Uterus (tissue), 4 donors: ENCODE results near the gene EFNB1. TPM values are rescaled to one million over a fixed set of nuclear protein-coding genes. Genes with fewer than 3 reads are reported as not detected.

Experiments
- DNase-seq, 2 donors: peaks; one replicate each; pipeline ENCODE4 v3.0.0-alpha.2; 2019 to 2020
- H3K27ac ChIP-seq, 2 donors: fragments of 200-600 bp; sonication (generic); 1 replicate in 1 of 2; 2 replicates in 1 of 2; pipeline ENCODE4 v1.5.1; 2016 to 2018
- H3K27me3 ChIP-seq, 2 donors: fragments of 200-600 bp; sonication (generic); one replicate each; pipeline ENCODE4 v1.5.1; 2018 to 2019; ENCODE audit warnings: control low read depth in 1 of 2
- H3K36me3 ChIP-seq, 2 donors: fragments of 200-600 bp; sonication (generic); one replicate each; pipeline ENCODE4 v1.5.1; 2019; ENCODE audit warnings: control low read depth in 1 of 2
- H3K4me1 ChIP-seq, 2 donors: fragments of 200-600 bp; sonication (generic); one replicate each; pipeline ENCODE4 v1.5.1; 2018 to 2019; ENCODE audit warnings: control low read depth in 1 of 2
- H3K4me3 ChIP-seq, 2 donors: fragments of 200-600 bp; sonication (generic); 1 replicate in 1 of 2; 2 replicates in 1 of 2; pipeline ENCODE4 v1.5.1; 2018 to 2019; ENCODE audit warnings: mild to moderate bottlenecking in 1 of 2
- H3K9me3 ChIP-seq, 2 donors: fragments of 200-600 bp; sonication (generic); one replicate each; pipeline ENCODE4 v1.5.1; 2019; ENCODE audit warnings: control low read depth in 1 of 2
- CTCF ChIP-seq, 4 experiments: fragments of 200-600 bp in 2 of 4; fragments of 450-650 bp in 2 of 4; sonication (generic) in 2 of 4; IDR thresholded peaks; one replicate each; pipeline ENCODE4 v1.5.1; 2016 to 2019; ENCODE audit warnings: antibody characterized with exemption in 4 of 4, mild to moderate bottlenecking in 2 of 4, moderate library complexity in 1 of 4
- POLR2A ChIP-seq, 2 donors: fragments of 450-650 bp; IDR thresholded peaks; one replicate each; pipeline ENCODE4 v1.6.1; 2016; ENCODE audit warnings: antibody characterized with exemption in 2 of 2, mild to moderate bottlenecking in 1 of 2, moderate library complexity in 1 of 2
- intact Hi-C: fragments of 100-400 bp; cut with DNase I; formaldehyde crosslinking; loops from one replicate; pipeline ENCODE4 v1.15.1; 2023; ENCODE audit warnings: low total_unique reads
- total RNA-seq, 4 donors: library from RNA; depleted of rRNA in 3 of 4; stranded (reverse); fragments of >200 nt in 3 of 4; gene quantifications; one replicate each; pipeline versions ENCODE4 v1.1.0 to v1.2.4, GENCODE V29; 2014 to 2023
- donor health status: DM: yes; HTN: yes; CAD: no.

The EFNB1 gene
- total RNA-seq, 4 donors from 2014 or later, result 8.8 to 59.1 (median 28.7) TPM

GRCh38 chrX:68823413-68824151 lies 5.2 kb upstream of the EFNB1 start:
- DNase-seq, result no peak
- intact Hi-C loops, result loop anchor here (10.0 kb wide), 1 partner anchor 401 kb away; no protein-coding TSS in a partner anchor
- no peaks in the 10 kb centered on the region for H3K9me3 ChIP-seq
- no peaks in the 10 kb centered on the region for H3K36me3 ChIP-seq
- H3K27ac ChIP-seq, result no peak overlapping the region
- no peaks in the 10 kb centered on the region for H3K4me1 ChIP-seq
- peaks cover 0 to 5% of the 10 kb centered on the region in 2 donors for H3K27me3 ChIP-seq
- no peak for TF ChIP-seq POLR2A (IDR thresholded peaks at IDR 0.05)
- no peak for TF ChIP-seq CTCF (IDR thresholded peaks at IDR 0.05)
- H3K4me3 ChIP-seq, result no peak overlapping the region

- H3K4me1 ChIP-seq, result no peaks in the 10 kb centered on the region
- intact Hi-C loops, result loop anchor here (10.0 kb wide), 1 partner anchor 401 kb away; no protein-coding TSS in a partner anchor
- H3K9me3 ChIP-seq, result no peaks in the 10 kb centered on the region
- H3K36me3 ChIP-seq, result no peaks in the 10 kb centered on the region
- TF ChIP-seq CTCF (IDR thresholded peaks at IDR 0.05) (no peak), POLR2A (IDR thresholded peaks at IDR 0.05) (no peak)
- H3K4me3 ChIP-seq, result no peak overlapping the region
- peaks cover 0 to 5% of the 10 kb centered on the region in 2 donors for H3K27me3 ChIP-seq
- no peak overlapping the region for H3K27ac ChIP-seq
- no peak for DNase-seq
Measured at GRCh38 chrX:68824152-68824433, 4.7 kb upstream of the EFNB1 start.

GRCh38 chrX:68824565-68825125 lies 4.2 kb upstream of the EFNB1 start:
- H3K9me3 ChIP-seq, result no peaks in the 10 kb centered on the region
- no peaks in the 10 kb centered on the region for H3K36me3 ChIP-seq
- DNase-seq, result no peak
- TF ChIP-seq CTCF (IDR thresholded peaks at IDR 0.05) (no peak), POLR2A (IDR thresholded peaks at IDR 0.05) (no peak)
- H3K27me3 ChIP-seq, result peaks cover 0 to 5% of the 10 kb centered on the region in 2 donors
- H3K27ac ChIP-seq, result no peak overlapping the region
- H3K4me3 ChIP-seq, result no peak overlapping the region
- intact Hi-C loops, result loop anchor here (5.0 to 10.0 kb wide), 2 partner anchors 400 to 463 kb away; no protein-coding TSS in a partner anchor
- no peaks in the 10 kb centered on the region for H3K4me1 ChIP-seq

- Histone ChIP-seq H3K36me3 (no peaks in the 10 kb centered on the region), H3K4me1 (no peaks in the 10 kb centered on the region), H3K27ac (no peak overlapping the region), H3K4me3 (no peak overlapping the region), H3K9me3 (no peaks in the 10 kb centered on the region), H3K27me3 (peaks cover 0 to 5% of the 10 kb centered on the region in 2 donors)
- intact Hi-C loops, result loop anchor here (5.0 to 10.0 kb wide), 2 partner anchors 398 to 461 kb away; no protein-coding TSS in a partner anchor
- no peak for DNase-seq
- no peak for TF ChIP-seq CTCF (IDR thresholded peaks at IDR 0.05)
- no peak for TF ChIP-seq POLR2A (IDR thresholded peaks at IDR 0.05)
Measured at GRCh38 chrX:68826113-68826980, 2.5 kb upstream of the EFNB1 start.
